Right lobe of liver (tissue), 6 donors: ENCODE measurements around the gene TMEM255B. TPM values are rescaled to one million over a fixed set of nuclear protein-coding genes. Genes with fewer than 3 reads are reported as not detected.

Source experiments
- ATAC-seq, 4 donors: fragments of 200-7000 bp; cut with Tn5 transposase; one replicate each; pipeline ENCODE4 v1.9.1; 2020; ENCODE audit warnings: mild to moderate bottlenecking in 4 of 4, moderate library complexity in 4 of 4
- DNase-seq, 3 donors: peaks; one replicate each; pipeline ENCODE4 v3.0.0-alpha.2; 2020
- H3K27ac ChIP-seq, 3 donors: fragments of 200-600 bp; one replicate each; pipeline ENCODE4 v1.8.0; 2022
- H3K27me3 ChIP-seq, 2 donors: fragments of 200-600 bp; one replicate each; pipeline ENCODE4 v1.8.0; 2022
- H3K36me3 ChIP-seq, 4 donors: fragments of 200-600 bp; sonication (generic) in 1 of 4; one replicate each; pipeline versions ENCODE4 v1.5.1 to v1.8.0; 2017 to 2022; ENCODE audit warnings: control low read depth in 1 of 4
- H3K4me1 ChIP-seq, 4 donors: fragments of 200-600 bp; sonication (generic) in 1 of 4; one replicate each; pipeline versions ENCODE4 v1.5.1 to v1.8.0; 2017 to 2022; ENCODE audit warnings: control low read depth in 1 of 4
- H3K4me3 ChIP-seq, 3 donors: fragments of 200-600 bp; one replicate each; pipeline ENCODE4 v1.8.0; 2022
- H3K9me3 ChIP-seq, 4 donors: fragments of 200-600 bp; sonication (generic) in 1 of 4; one replicate each; pipeline versions ENCODE4 v1.5.1 to v1.8.0; 2017 to 2022; ENCODE audit warnings: control low read depth in 1 of 4
- CTCF ChIP-seq, 4 donors: fragments of 200-600 bp in 3 of 4; fragments of 450-650 bp in 1 of 4; IDR thresholded peaks; one replicate each; pipeline versions ENCODE4 v1.5.1 to v1.8.0; 2016 to 2022; ENCODE audit warnings: antibody characterized with exemption in 4 of 4, mild to moderate bottlenecking in 2 of 4
- POLR2A ChIP-seq: fragments of 450-650 bp; IDR thresholded peaks from one replicate; pipeline ENCODE4 v1.6.1; 2017; ENCODE audit warnings: antibody characterized with exemption, mild to moderate bottlenecking
- WGBS: methylation state at CpG from one replicate; pipeline ENCODE4 v1.1.6; 2018; ENCODE audit warnings: low coverage, low lambda C conversion rate; ENCODE audit not compliant: insufficient coverage; ENCODE audit errors: missing lambda C conversion rate; 5-methylcytosine and 5-hydroxymethylcytosine counted together
- intact Hi-C, 2 donors: fragments of 100-400 bp; cut with DNase I; formaldehyde crosslinking; loops; one replicate each; pipeline versions ENCODE4 v1.11.2 to v1.14.1; 2022
- total RNA-seq, 6 experiments: library from RNA; depleted of rRNA in 2 of 6; stranded (reverse); fragments of >200 nt in 2 of 6; fragmentation: NEBNext Ultra II Directional in 3 of 6; extraction: Animal tissue kit (Norgen Biotek cat#: 25700) in 3 of 6; gene quantifications; one replicate each; pipeline versions ENCODE4 v1.1.0 to v1.2.4, GENCODE V29; 2016 to 2023
- donor health status: DM: no; HTN: yes; CAD: no.
- donor health status: DM: no; HTN: no; CAD: no.
- donor health status: DM: no; HTN: no; CAD: no.
- donor health status: DM: no; HTN: yes; CAD: no.
- donor health status: DM: no; HTN: yes; CAD: no.

Gene TMEM255B
- total RNA-seq, 6 experiments from 2014 or later, result 2.5 to 10.4 (median 6.2) TPM

GRCh38 chr13:113732176-113732960 is 26.7 kb upstream of the TMEM255B start:
- no peak for ATAC-seq
- DNase-seq, result peak in 1 of 3 donors; percentile 46
- WGBS, result 70% methylated on average over 2 of the region's 29 CpGs

DNA sequence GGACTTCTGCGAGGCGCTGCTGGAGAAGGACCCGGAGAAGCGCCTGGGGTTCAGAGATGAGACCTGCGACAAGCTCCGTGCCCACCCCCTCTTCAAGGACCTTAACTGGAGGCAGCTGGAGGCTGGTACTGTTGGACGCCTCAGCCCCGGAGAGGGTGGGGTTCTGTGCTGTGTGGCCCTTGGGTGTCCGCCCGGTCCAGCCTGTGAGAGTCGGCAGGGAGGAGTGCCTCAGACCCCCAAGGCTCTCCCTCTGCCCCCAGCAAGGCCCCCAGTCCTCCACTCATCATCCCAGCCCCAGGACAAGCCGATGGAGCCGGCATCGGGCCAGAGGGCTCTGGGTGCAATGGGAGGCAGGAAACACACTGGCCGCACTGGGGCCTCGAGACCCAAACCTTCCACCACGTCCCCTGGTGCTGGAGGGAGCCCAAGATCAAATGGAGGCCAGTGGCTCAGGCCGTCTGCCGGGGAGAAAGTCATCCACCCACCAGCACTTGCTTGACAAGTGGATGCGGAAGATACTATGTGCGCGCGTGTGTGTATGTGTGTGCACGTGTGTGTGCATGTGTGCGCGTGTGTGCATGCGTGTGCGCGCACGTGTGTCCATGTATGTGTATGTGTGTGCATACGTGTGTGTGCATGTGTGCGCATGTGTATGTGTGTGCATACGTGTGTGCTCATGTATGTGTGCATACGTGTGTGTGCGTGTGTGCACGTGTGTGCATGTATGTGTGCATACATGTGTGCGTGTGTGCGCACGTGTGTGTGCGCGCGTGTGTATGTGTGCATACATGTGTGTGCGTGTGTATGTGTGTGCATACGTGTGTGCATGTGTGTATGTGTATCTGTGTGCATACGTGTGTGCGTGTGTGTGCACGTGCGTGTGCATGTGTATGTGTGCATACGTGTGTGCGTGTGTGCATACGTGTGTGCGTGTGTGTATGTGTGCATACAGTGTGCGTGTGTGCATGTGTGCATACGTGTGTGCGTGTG is 25.8 kb upstream of the TMEM255B start:
- Histone ChIP-seq H3K27ac (no peak overlapping the region), H3K4me1 (no peaks in the 10 kb centered on the region), H3K36me3 (no peaks in the 10 kb centered on the region), H3K4me3 (no peak overlapping the region), H3K9me3 (no peaks in the 10 kb centered on the region), H3K27me3 (no peaks in the 10 kb centered on the region)
- intact Hi-C loops, result no loop called here
- DNase-seq (peak in 1 of 3 donors; percentile 51), ATAC-seq (no peak)
- TF ChIP-seq POLR2A, result no peak
- TF ChIP-seq CTCF (IDR thresholded peaks at IDR 0.05), result no peak
- WGBS, result 82% methylated on average over 28 of the region's 55 CpGs

More at GRCh38 chr13:113732176-113732960, 26.7 kb upstream of the TMEM255B start:
- intact Hi-C loops, result no loop called here
- no peaks in the 10 kb centered on the region for H3K4me1 ChIP-seq
- H3K9me3 ChIP-seq, result no peaks in the 10 kb centered on the region
- TF ChIP-seq POLR2A (no peak), CTCF (IDR thresholded peaks at IDR 0.05) (no peak)
- H3K4me3 ChIP-seq, result no peak overlapping the region
- no peaks in the 10 kb centered on the region for H3K36me3 ChIP-seq
- H3K27me3 ChIP-seq, result no peaks in the 10 kb centered on the region
- no peak overlapping the region for H3K27ac ChIP-seq

- no peak overlapping the region for H3K27ac ChIP-seq
- 67% methylated on average over 12 of the region's 26 CpGs for WGBS
- H3K9me3 ChIP-seq, result no peaks in the 10 kb centered on the region
- ATAC-seq (no peak), DNase-seq (peak in 1 of 3 donors; percentile 39)
- TF ChIP-seq POLR2A (no peak), CTCF (IDR thresholded peaks at IDR 0.05) (no peak)
- H3K4me1 ChIP-seq, result no peaks in the 10 kb centered on the region
- H3K36me3 ChIP-seq, result no peaks in the 10 kb centered on the region
- intact Hi-C loops, result no loop called here
- H3K27me3 ChIP-seq, result no peaks in the 10 kb centered on the region
- no peak overlapping the region for H3K4me3 ChIP-seq
Measured at GRCh38 chr13:113734099-113734825, 24.8 kb upstream of the TMEM255B start.

DNA sequence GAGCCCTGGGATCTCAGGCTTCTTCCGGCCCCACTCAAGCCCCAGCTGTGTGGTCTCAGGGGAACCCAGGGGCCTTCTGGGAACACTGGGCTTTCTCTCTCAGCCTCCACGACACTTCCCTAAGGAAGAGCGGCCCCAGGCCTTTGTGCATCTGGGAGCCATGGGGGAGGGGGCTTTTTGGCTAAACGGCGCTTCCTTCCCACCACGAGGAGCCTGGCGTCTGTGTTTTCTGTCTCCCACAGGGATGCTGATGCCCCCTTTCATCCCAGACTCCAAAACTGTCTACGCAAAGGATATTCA is 24.2 kb upstream of the TMEM255B start:
- DNase-seq, result no peak
- Histone ChIP-seq H3K27me3 (no peaks in the 10 kb centered on the region), H3K36me3 (no peaks in the 10 kb centered on the region), H3K4me3 (no peak overlapping the region), H3K4me1 (no peaks in the 10 kb centered on the region), H3K27ac (no peak overlapping the region), H3K9me3 (no peaks in the 10 kb centered on the region)
- no peak for TF ChIP-seq POLR2A
- no peak for TF ChIP-seq CTCF (IDR thresholded peaks at IDR 0.05)
- 41% methylated on average over 3 of the region's 8 CpGs for WGBS
- intact Hi-C loops, result no loop called here
- no peak for ATAC-seq
